Neural progenitor cell (in vitro differentiated cells): ENCODE results near the gene USP13. TPM values are rescaled to one million over a fixed set of nuclear protein-coding genes. Genes with fewer than 3 reads are reported as not detected.

Source experiments
- DNase-seq: peaks from one replicate; pipeline ENCODE4 v3.0.0-alpha.2; 2016; ENCODE audit warnings: low spot score
- H2AFZ ChIP-seq: fragments of 200-600 bp; sonication (generic); replicated peaks from 2 replicates; pipeline ENCODE4 v1.6.1; 2016; ENCODE audit warnings: antibody characterized with exemption
- H3F3A ChIP-seq: fragments of 200-600 bp; sonication (generic); 2 replicates; pipeline ENCODE4 v1.6.1; 2016; ENCODE audit warnings: antibody characterized with exemption, low read depth
- H3K27ac ChIP-seq: fragments of 200-600 bp; sonication (generic); 2 replicates; pipeline ENCODE4 v1.5.1; 2016; ENCODE audit warnings: mild to moderate bottlenecking
- H3K27me3 ChIP-seq: fragments of 200-600 bp; sonication (generic); 2 replicates; pipeline ENCODE4 v1.6.1; 2016; ENCODE audit warnings: mild to moderate bottlenecking, moderate library complexity
- H3K36me3 ChIP-seq: fragments of 200-600 bp; sonication (generic); 2 replicates; pipeline ENCODE4 v1.5.1; 2016
- H3K4me1 ChIP-seq: fragments of 200-600 bp; sonication (generic); 2 replicates; pipeline ENCODE4 v1.6.1; 2016; ENCODE audit warnings: mixed run types
- H3K4me2 ChIP-seq: fragments of 200-600 bp; sonication (generic); 2 replicates; pipeline ENCODE4 v1.6.1; 2016
- H3K4me3 ChIP-seq: fragments of 200-600 bp; sonication (generic); 2 replicates; pipeline ENCODE4 v1.5.1; 2016
- H3K79me2 ChIP-seq: fragments of 200-600 bp; sonication (generic); 2 replicates; pipeline ENCODE4 v1.6.1; 2016; ENCODE audit warnings: low read depth
- H3K9ac ChIP-seq: fragments of 200-600 bp; sonication (generic); 2 replicates; pipeline ENCODE4 v1.6.1; 2016
- H3K9me3 ChIP-seq: fragments of 200-600 bp; sonication (generic); 2 replicates; pipeline ENCODE4 v1.5.1; 2016; ENCODE audit warnings: low read depth
- H4K20me1 ChIP-seq: fragments of 200-600 bp; sonication (generic); 2 replicates; pipeline ENCODE4 v1.6.1; 2016; ENCODE audit warnings: low read depth
- H3K27ac Mint-ChIP-seq: 3 replicates; pipeline ENCODE4 v1.8.0; 2021; ENCODE audit warnings: mixed read lengths
- H3K27me3 Mint-ChIP-seq: 2 replicates; pipeline ENCODE4 v1.8.0; 2022; ENCODE audit warnings: low read depth, mild to moderate bottlenecking, inconsistent platforms, moderate library complexity, mixed read lengths; ENCODE audit not compliant: insufficient read depth
- H3K36me3 Mint-ChIP-seq: 3 replicates; pipeline ENCODE4 v1.8.0; 2021; ENCODE audit warnings: mixed read lengths
- H3K4me1 Mint-ChIP-seq: 3 replicates; pipeline ENCODE4 v1.8.0; 2021; ENCODE audit warnings: mixed read lengths
- H3K4me3 Mint-ChIP-seq: 3 replicates; pipeline ENCODE4 v1.8.0; 2021; ENCODE audit warnings: mild to moderate bottlenecking, moderate library complexity, mixed read lengths
- H3K9me3 Mint-ChIP-seq: 3 replicates; pipeline ENCODE4 v1.8.0; 2020; ENCODE audit warnings: mixed read lengths
- EZH2 ChIP-seq: fragments of 200-600 bp; sonication (generic); IDR thresholded peaks from 2 replicates; pipeline ENCODE4 v1.6.1; 2017; ENCODE audit warnings: antibody characterized with exemption, mild to moderate bottlenecking, moderate library complexity
- EZH2phosphoT487 ChIP-seq: fragments of 200-600 bp; sonication (generic); IDR thresholded peaks from 2 replicates; pipeline ENCODE4 v1.6.1; 2017; ENCODE audit warnings: antibody characterized with exemption
- total RNA-seq: library from RNA; depleted of rRNA; stranded (reverse); fragments of >200 nt; gene quantifications from 2 replicates; pipeline ENCODE4 v1.2.3, GENCODE V29; 2015; ENCODE audit warnings: low replicate concordance
- TF ChIP-seq, protein P1 (sequence below): fragments of 200-600 bp; sonication (generic); IDR thresholded peaks from 2 replicates; pipeline ENCODE4 v1.5.1; 2017; ENCODE audit warnings: antibody characterized with exemption, mild to moderate bottlenecking

The USP13 gene
- total RNA-seq, 1 donor from 2014 or later, result 17.7 TPM

DNA sequence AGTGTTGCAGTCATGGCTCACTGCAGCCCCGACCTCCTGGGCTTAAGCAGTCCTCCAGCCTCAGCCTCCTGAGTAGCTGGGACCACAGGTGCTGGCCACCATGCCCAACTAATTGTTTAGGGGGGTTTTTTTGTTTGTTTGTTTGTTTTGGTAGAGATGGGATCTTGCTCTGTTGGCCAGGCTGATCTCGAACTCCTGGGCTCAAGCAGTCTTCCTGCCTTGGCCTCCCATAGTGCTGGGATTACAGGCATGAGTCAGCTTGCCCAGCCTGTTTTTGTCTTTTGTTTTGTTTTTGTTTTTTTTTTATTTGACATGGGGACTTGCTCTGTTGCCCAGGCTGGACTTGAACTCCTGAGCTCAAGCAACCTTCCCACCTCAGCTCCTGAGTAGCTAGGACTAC, 30.8 kb upstream of the USP13 start:
- H3K9ac ChIP-seq, result no peak overlapping the region
- TF ChIP-seq EZH2 (no peak), EZH2phosphoT487 (no peak)
- TF ChIP-seq, protein P1, sequence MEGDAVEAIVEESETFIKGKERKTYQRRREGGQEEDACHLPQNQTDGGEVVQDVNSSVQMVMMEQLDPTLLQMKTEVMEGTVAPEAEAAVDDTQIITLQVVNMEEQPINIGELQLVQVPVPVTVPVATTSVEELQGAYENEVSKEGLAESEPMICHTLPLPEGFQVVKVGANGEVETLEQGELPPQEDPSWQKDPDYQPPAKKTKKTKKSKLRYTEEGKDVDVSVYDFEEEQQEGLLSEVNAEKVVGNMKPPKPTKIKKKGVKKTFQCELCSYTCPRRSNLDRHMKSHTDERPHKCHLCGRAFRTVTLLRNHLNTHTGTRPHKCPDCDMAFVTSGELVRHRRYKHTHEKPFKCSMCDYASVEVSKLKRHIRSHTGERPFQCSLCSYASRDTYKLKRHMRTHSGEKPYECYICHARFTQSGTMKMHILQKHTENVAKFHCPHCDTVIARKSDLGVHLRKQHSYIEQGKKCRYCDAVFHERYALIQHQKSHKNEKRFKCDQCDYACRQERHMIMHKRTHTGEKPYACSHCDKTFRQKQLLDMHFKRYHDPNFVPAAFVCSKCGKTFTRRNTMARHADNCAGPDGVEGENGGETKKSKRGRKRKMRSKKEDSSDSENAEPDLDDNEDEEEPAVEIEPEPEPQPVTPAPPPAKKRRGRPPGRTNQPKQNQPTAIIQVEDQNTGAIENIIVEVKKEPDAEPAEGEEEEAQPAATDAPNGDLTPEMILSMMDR, result no peak
- no peak overlapping the region for H2AFZ ChIP-seq

DNA sequence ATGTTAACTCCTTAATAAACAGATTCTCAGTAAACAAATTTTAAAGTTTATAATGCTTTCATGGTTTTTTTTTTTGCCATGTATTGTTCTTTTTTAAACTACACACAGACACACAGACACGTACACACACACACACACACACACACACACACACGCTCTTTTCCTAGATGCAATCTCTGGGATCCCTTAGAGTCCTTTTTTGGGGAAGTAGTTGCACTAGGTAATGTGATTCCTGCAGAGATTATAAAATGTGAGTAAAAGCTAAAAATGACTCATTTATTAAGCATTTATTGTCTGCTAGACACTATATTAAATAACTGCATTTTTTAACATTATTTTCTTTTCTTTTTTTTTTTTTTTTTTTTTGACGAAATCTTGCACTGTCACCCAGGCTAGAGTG, 28.4 kb upstream of the USP13 start:
- no peaks in the 10 kb centered on the region for H3K9me3 ChIP-seq
- peaks cover 5% of the 10 kb centered on the region for H3K36me3 ChIP-seq
- no peak overlapping the region for H3K27ac Mint-ChIP-seq
- no peak for DNase-seq
- no peaks in the 10 kb centered on the region for H3K27me3 ChIP-seq
- peaks cover 28% of the 10 kb centered on the region for H3K36me3 Mint-ChIP-seq
- no peaks in the 10 kb centered on the region for H3K27me3 Mint-ChIP-seq
- no peak overlapping the region for H3K27ac ChIP-seq
- no peaks in the 10 kb centered on the region for H3K79me2 ChIP-seq
- TF ChIP-seq EZH2 (no peak), EZH2phosphoT487 (no peak)
- TF ChIP-seq, protein P1, result no peak
- H3K9me3 Mint-ChIP-seq, result no peaks in the 10 kb centered on the region
- no peak overlapping the region for H2AFZ ChIP-seq
- no peaks in the 10 kb centered on the region for H3K4me1 ChIP-seq
- no peaks in the 10 kb centered on the region for H4K20me1 ChIP-seq
- H3K4me3 ChIP-seq, result no peak overlapping the region
- H3K9ac ChIP-seq, result no peak overlapping the region
- no peaks in the 10 kb centered on the region for H3F3A ChIP-seq
- no peak overlapping the region for H3K4me3 Mint-ChIP-seq
- no peak overlapping the region for H3K4me2 ChIP-seq
- H3K4me1 Mint-ChIP-seq, result no peaks in the 10 kb centered on the region

More for the DNA sequence above, 30.8 kb upstream of the USP13 start:
- Histone ChIP-seq H3K4me2 (no peak overlapping the region), H3K4me1 (no peaks in the 10 kb centered on the region), H3F3A (no peaks in the 10 kb centered on the region), H3K27ac (no peak overlapping the region), H3K36me3 (peaks cover 5% of the 10 kb centered on the region), H4K20me1 (no peaks in the 10 kb centered on the region), H3K27me3 (no peaks in the 10 kb centered on the region), H3K9me3 (no peaks in the 10 kb centered on the region), H3K79me2 (no peaks in the 10 kb centered on the region), H3K4me3 (no peak overlapping the region)
- H3K36me3 Mint-ChIP-seq, result peaks cover 38% of the 10 kb centered on the region
- no peaks in the 10 kb centered on the region for H3K4me1 Mint-ChIP-seq
- H3K27me3 Mint-ChIP-seq, result no peaks in the 10 kb centered on the region
- H3K9me3 Mint-ChIP-seq, result no peaks in the 10 kb centered on the region
- no peak overlapping the region for H3K4me3 Mint-ChIP-seq
- no peak overlapping the region for H3K27ac Mint-ChIP-seq
- no peak for DNase-seq

DNA sequence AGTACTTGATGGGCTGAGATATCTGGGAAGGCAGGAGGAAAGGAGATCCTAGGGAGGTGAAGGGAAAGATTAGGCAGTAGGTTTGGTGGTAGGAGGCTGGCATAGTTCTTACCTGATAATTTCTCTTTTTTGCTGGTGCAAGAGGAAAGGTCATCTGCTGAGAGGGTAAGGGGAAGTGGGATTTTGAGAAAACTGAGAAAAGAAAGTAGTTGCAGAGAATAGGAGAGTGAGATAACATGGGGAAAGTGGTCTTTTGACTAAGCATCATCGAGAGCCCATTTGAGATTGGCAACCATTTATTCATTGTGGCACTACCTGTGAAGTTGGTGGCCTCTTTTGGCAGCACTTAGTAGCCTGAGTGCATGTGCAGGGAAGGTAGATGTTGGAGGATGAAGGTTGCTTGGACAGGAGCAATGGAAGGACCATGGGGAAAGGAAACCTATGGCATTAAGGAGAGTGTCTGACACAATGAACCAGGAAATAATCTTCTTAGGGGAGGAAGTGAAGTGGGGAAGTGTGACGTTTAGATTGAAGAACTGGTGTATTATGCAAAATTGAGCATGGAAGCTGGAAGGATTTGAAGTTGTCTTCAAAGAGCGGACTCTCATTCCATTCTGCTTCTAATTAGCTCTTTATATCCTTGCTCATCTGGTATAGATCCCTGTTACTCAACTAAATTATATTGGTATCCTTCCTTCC, 21.9 kb upstream of the USP13 start:
- Histone ChIP-seq H3K27me3 (no peaks in the 10 kb centered on the region), H2AFZ (no peak overlapping the region), H3K9ac (no peak overlapping the region), H3K9me3 (no peaks in the 10 kb centered on the region), H3K4me1 (no peaks in the 10 kb centered on the region), H3K79me2 (no peaks in the 10 kb centered on the region), H3K36me3 (no peaks in the 10 kb centered on the region), H4K20me1 (no peaks in the 10 kb centered on the region), H3K27ac (no peak overlapping the region), H3K4me2 (no peak overlapping the region), H3K4me3 (no peak overlapping the region), H3F3A (no peaks in the 10 kb centered on the region)
- Mint-ChIP-seq H3K4me1 (no peaks in the 10 kb centered on the region), H3K27me3 (peaks cover 3% of the 10 kb centered on the region), H3K36me3 (no peaks in the 10 kb centered on the region), H3K9me3 (no peaks in the 10 kb centered on the region), H3K4me3 (no peak overlapping the region), H3K27ac (no peak overlapping the region)
- no peak for DNase-seq
- TF ChIP-seq EZH2, result no peak
- TF ChIP-seq EZH2phosphoT487, result no peak
- TF ChIP-seq, protein P1, result no peak
